SK-N-SH treated with all-trans-retinoic acid at 6 μM for 48 hours (cell line): ENCODE data around the gene C5.

Experiments used
- ATAC-seq: fragments of 200-7000 bp; cut with Tn5 transposase; 3 replicates; pipeline ENCODE4 v1.9.1; 2020; ENCODE audit warnings: mild to moderate bottlenecking, moderate library complexity
- ARNTL ChIP-seq: fragments of 450-650 bp; formaldehyde crosslinking; IDR thresholded peaks from 2 replicates; pipeline ENCODE4 v1.5.0; 2020; ENCODE audit warnings: low read depth, mild to moderate bottlenecking, moderate library complexity, borderline replicate concordance
- BACH2 ChIP-seq: fragments of 250-450 bp; sonication (Bioruptor Pico); IDR thresholded peaks from 2 replicates; pipeline ENCODE4 v1.9.0; 2021; ENCODE audit warnings: mild to moderate bottlenecking, borderline replicate concordance
- CREB5 ChIP-seq: fragments of 250-450 bp; sonication (Bioruptor Pico); IDR thresholded peaks from 2 replicates; pipeline ENCODE4 v1.5.1; 2020; ENCODE audit warnings: low read depth, mild to moderate bottlenecking, moderate library complexity
- CSDC2 ChIP-seq: fragments of 250-450 bp; sonication (Bioruptor Pico); IDR thresholded peaks from 2 replicates; pipeline ENCODE4 v1.5.0; 2020; ENCODE audit warnings: mild to moderate bottlenecking, moderate library complexity
- ESRRG ChIP-seq: fragments of 250-450 bp; sonication (Bioruptor Pico); IDR thresholded peaks from 2 replicates; pipeline ENCODE4 v1.6.1; 2021; ENCODE audit warnings: mild to moderate bottlenecking
- GLIS3 ChIP-seq: fragments of 250-450 bp; sonication (Bioruptor Pico); IDR thresholded peaks from 2 replicates; pipeline ENCODE4 v1.5.0; 2020; ENCODE audit warnings: mild to moderate bottlenecking, moderate library complexity
- ISL1 ChIP-seq: fragments of 250-450 bp; sonication (Bioruptor Pico); IDR thresholded peaks from 2 replicates; pipeline ENCODE4 v2.1.2; 2022; ENCODE audit warnings: mild to moderate bottlenecking, moderate library complexity
- OSR1 ChIP-seq: fragments of 250-450 bp; sonication (Bioruptor Pico); IDR thresholded peaks from 2 replicates; pipeline ENCODE4 v1.8.0; 2022; ENCODE audit warnings: moderate library complexity, mild to moderate bottlenecking, inconsistent platforms
- PATZ1 ChIP-seq: fragments of 250-450 bp; sonication (Bioruptor Pico); IDR thresholded peaks from 2 replicates; pipeline ENCODE4 v1.8.0; 2020; ENCODE audit warnings: mild to moderate bottlenecking, moderate library complexity, borderline replicate concordance
- POU6F1 ChIP-seq: fragments of 250-450 bp; sonication (Bioruptor Pico); IDR thresholded peaks from 2 replicates; pipeline ENCODE4 v1.8.0; 2021; ENCODE audit warnings: low read depth, mild to moderate bottlenecking, moderate library complexity, borderline replicate concordance
- PPARA ChIP-seq: fragments of 250-450 bp; sonication (Bioruptor Pico); IDR thresholded peaks from 2 replicates; pipeline ENCODE4 v1.5.0; 2020; ENCODE audit warnings: mild to moderate bottlenecking, borderline replicate concordance
- RARB ChIP-seq: fragments of 250-450 bp; sonication (Bioruptor Pico); IDR thresholded peaks from 2 replicates; pipeline ENCODE4 v1.8.0; 2021; ENCODE audit warnings: mild to moderate bottlenecking, moderate library complexity
- SNAI2 ChIP-seq: fragments of 250-450 bp; sonication (Bioruptor Pico); IDR thresholded peaks from 2 replicates; pipeline ENCODE4 v1.5.0; 2020; ENCODE audit warnings: mild to moderate bottlenecking, moderate library complexity
- TCF4 ChIP-seq: fragments of 250-450 bp; sonication (Bioruptor Pico); IDR thresholded peaks from 2 replicates; pipeline ENCODE4 v1.8.0; 2021; ENCODE audit warnings: mild to moderate bottlenecking, moderate library complexity, borderline replicate concordance
- TOX ChIP-seq: fragments of 250-450 bp; sonication (Bioruptor Pico); IDR thresholded peaks from 2 replicates; pipeline ENCODE4 v1.8.0; 2021; ENCODE audit warnings: mild to moderate bottlenecking, moderate library complexity, borderline replicate concordance
- TSHZ2 ChIP-seq: fragments of 250-450 bp; sonication (Bioruptor Pico); IDR thresholded peaks from 2 replicates; pipeline ENCODE4 v1.5.0; 2020; ENCODE audit warnings: mild to moderate bottlenecking, moderate library complexity
- ZC3H10 ChIP-seq: fragments of 250-450 bp; sonication (Bioruptor Pico); IDR thresholded peaks from 2 replicates; pipeline ENCODE4 v1.5.1; 2021; ENCODE audit warnings: mild to moderate bottlenecking, moderate library complexity
- ZFP3 ChIP-seq: fragments of 250-450 bp; sonication (Bioruptor Pico); IDR thresholded peaks from 2 replicates; pipeline ENCODE4 v1.5.0; 2020; ENCODE audit warnings: mild to moderate bottlenecking, moderate library complexity
- ZFP30 ChIP-seq: fragments of 450-650 bp; formaldehyde crosslinking; IDR thresholded peaks from 2 replicates; pipeline ENCODE4 v1.5.0; 2022; ENCODE audit warnings: mild to moderate bottlenecking, moderate library complexity
- ZNF565 ChIP-seq: fragments of 450-650 bp; formaldehyde crosslinking; conservative IDR thresholded peaks from 2 replicates; pipeline ENCODE4 v1.5.0; 2020; ENCODE audit warnings: low read depth, mild to moderate bottlenecking, moderate library complexity
- ZNF70 ChIP-seq: fragments of 450-650 bp; formaldehyde crosslinking; IDR thresholded peaks from 2 replicates; pipeline ENCODE4 v1.5.0; 2020; ENCODE audit warnings: mild to moderate bottlenecking, moderate library complexity
- ZNF8 ChIP-seq: fragments of 450-650 bp; formaldehyde crosslinking; IDR thresholded peaks from 2 replicates; pipeline ENCODE4 v1.5.0; 2020; ENCODE audit warnings: mild to moderate bottlenecking, moderate library complexity

Gene C5

GRCh38 chr9:120948824-120949223 is 101.3 kb downstream of the C5 start:
- no peak for ATAC-seq
- TF ChIP-seq ARNTL (CRISPR knock-in tag) (no peak), BACH2 (CRISPR knock-in tag) (no peak), ZFP3 (CRISPR knock-in tag) (no peak), TOX (CRISPR knock-in tag) (no peak)

GRCh38 chr9:120947222-120947621 is 102.9 kb downstream of the C5 start:
- ATAC-seq: no peak
- no peak for TF ChIP-seq PATZ1
- TF ChIP-seq ISL1: no peak
- TF ChIP-seq OSR1 (CRISPR knock-in tag): no peak
- TF ChIP-seq ZC3H10: no peak
- TF ChIP-seq ARNTL (CRISPR knock-in tag): no peak
- no peak for TF ChIP-seq ZNF8 (CRISPR knock-in tag)
- no peak for TF ChIP-seq CSDC2 (CRISPR knock-in tag)
- no peak for TF ChIP-seq SNAI2 (CRISPR knock-in tag)

GRCh38 chr9:120946259-120946658 is 103.8 kb downstream of the C5 start:
- no peak for TF ChIP-seq ARNTL (CRISPR knock-in tag)
- TF ChIP-seq ESRRG (CRISPR knock-in tag): no peak
- TF ChIP-seq POU6F1 (CRISPR knock-in tag): no peak
- TF ChIP-seq BACH2 (CRISPR knock-in tag): no peak
- TF ChIP-seq GLIS3: no peak
- TF ChIP-seq ZNF565: no peak
- no peak for TF ChIP-seq PPARA (CRISPR knock-in tag)
- TF ChIP-seq, all 23 proteins: peak for 0
- ATAC-seq: no peak

GRCh38 chr9:120944948-120945347 is 105.1 kb downstream of the C5 start:
- TF ChIP-seq GLIS3 (no peak), ARNTL (CRISPR knock-in tag) (no peak), SNAI2 (CRISPR knock-in tag) (no peak), ZNF8 (CRISPR knock-in tag) (no peak), RARB (CRISPR knock-in tag) (no peak), CSDC2 (CRISPR knock-in tag) (no peak), ISL1 (no peak), TOX (CRISPR knock-in tag) (no peak), ZC3H10 (no peak), OSR1 (CRISPR knock-in tag) (no peak), ZFP30 (CRISPR knock-in tag) (no peak), POU6F1 (CRISPR knock-in tag) (no peak), TSHZ2 (CRISPR knock-in tag) (no peak), PATZ1 (no peak), CREB5 (no peak), ZNF70 (CRISPR knock-in tag) (no peak), ZNF565 (no peak), ZFP3 (CRISPR knock-in tag) (no peak), TCF4 (CRISPR knock-in tag) (no peak)
- ATAC-seq: no peak
